ENCODE data around the gene LSM14A. TPM values are rescaled to one million over a fixed set of nuclear protein-coding genes. Genes with fewer than 3 reads are reported as not detected.
A peak's percentile ranks its signal among the peaks of the same experiment; 100 is the strongest.

Gene LSM14A
- total and polyA plus RNA-seq, 2 of the 13 experiments (the other 11 are each of a cell fraction or from before 2014, with no cell fraction given), result 77.0 to 83.6 TPM

GRCh38 chr19:34171877-34172660, at the start of gene LSM14A (continued):
- TF ChIP-seq DMTF1 (CRISPR knock-in tag; IDR thresholded peaks at IDR 0.05) (no peak), ATF7 (IDR thresholded peaks at IDR 0.05) (no peak), ATF7 (CRISPR knock-in tag; IDR thresholded peaks at IDR 0.05) (no peak), TRIM22 (IDR thresholded peaks at IDR 0.05) (no peak), RORA (CRISPR knock-in tag; IDR thresholded peaks at IDR 0.05) (no peak), ZNF263 (CRISPR knock-in tag; IDR thresholded peaks at IDR 0.05) (no peak), ZNF337 (CRISPR knock-in tag; IDR thresholded peaks at IDR 0.05; ENCODE audit: borderline replicate concordance, low read depth) (no peak), GZF1 (CRISPR knock-in tag; IDR thresholded peaks at IDR 0.05) (no peak), NCOA2 (CRISPR knock-in tag; IDR thresholded peaks at IDR 0.05) (0 out of 2 replicates have a peak, but pooled peaks have one; percentile 10), PBX3 (CRISPR knock-in tag; IDR thresholded peaks at IDR 0.05; ENCODE audit: borderline replicate concordance) (no peak), ZNF788 (CRISPR knock-in tag; IDR thresholded peaks at IDR 0.05; ENCODE audit: borderline replicate concordance) (no peak; the same call in 1 of the 2 replicates), ZBTB10 (CRISPR knock-in tag; IDR thresholded peaks at IDR 0.05; ENCODE audit: borderline replicate concordance) (no peak), ZNF83 (CRISPR knock-in tag; IDR thresholded peaks at IDR 0.05; ENCODE audit: borderline replicate concordance) (no peak), ZNF253 (CRISPR knock-in tag; IDR thresholded peaks at IDR 0.05; ENCODE audit: borderline replicate concordance) (no peak), PAWR (CRISPR knock-in tag; IDR thresholded peaks at IDR 0.05; ENCODE audit: borderline replicate concordance) (no peak), ZKSCAN8 (CRISPR knock-in tag; IDR thresholded peaks at IDR 0.05; ENCODE audit: borderline replicate concordance) (0 out of 2 replicates have a peak, but pooled peaks have one; percentile 9), ZNF205 (CRISPR knock-in tag; IDR thresholded peaks at IDR 0.05) (no peak), RCOR2 (CRISPR knock-in tag; IDR thresholded peaks at IDR 0.05) (no peak), ZNF7 (CRISPR knock-in tag; IDR thresholded peaks at IDR 0.05) (no peak), ETS1 (CRISPR knock-in tag; IDR thresholded peaks at IDR 0.05) (no peak), HIVEP1 (CRISPR knock-in tag; IDR thresholded peaks at IDR 0.05) (no peak)
